Measurements from ENCODE around the gene ADSS1.

DNA sequence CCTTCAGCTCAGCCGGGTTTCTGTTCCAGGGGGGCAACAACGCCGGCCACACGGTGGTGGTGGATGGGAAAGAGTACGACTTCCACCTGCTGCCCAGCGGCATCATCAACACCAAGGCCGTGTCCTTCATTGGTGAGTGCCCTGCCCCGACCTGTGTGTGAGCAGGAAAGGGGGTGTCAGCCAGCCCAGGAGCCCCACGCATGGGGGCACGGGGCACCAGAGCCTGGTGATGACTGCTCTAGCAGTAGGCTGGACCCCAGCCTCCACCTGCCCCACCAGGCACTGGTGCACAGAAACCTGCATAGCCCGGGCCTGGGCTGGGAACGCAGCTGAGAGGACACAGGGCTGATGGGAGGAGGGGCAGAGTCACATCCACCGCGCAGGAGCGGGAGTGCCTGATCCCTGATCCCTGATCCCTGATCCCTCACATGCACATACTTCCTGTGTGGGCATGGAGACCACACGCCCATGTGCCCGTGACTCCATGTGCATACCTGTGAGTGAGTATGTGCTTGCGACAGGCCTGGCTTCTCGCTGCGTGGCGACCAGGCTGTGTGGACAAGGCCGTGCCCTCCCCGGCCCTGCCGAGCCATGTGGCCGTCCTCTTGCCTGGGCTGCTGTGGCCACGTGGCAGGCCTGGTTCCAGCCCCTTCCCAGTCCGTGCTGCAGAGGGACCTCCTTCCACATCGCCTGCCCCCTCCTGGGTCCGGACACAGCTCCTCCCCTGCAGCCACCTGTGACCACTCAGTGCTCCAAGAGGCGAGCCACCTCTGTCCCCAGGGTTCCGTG, 11.2 kb downstream of the ADSS1 start:
- TF ChIP-seq, protein P1, sequence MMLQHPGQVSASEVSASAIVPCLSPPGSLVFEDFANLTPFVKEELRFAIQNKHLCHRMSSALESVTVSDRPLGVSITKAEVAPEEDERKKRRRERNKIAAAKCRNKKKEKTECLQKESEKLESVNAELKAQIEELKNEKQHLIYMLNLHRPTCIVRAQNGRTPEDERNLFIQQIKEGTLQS (IDR thresholded peaks at IDR 0.05): no peak
- TF ChIP-seq, protein P2, sequence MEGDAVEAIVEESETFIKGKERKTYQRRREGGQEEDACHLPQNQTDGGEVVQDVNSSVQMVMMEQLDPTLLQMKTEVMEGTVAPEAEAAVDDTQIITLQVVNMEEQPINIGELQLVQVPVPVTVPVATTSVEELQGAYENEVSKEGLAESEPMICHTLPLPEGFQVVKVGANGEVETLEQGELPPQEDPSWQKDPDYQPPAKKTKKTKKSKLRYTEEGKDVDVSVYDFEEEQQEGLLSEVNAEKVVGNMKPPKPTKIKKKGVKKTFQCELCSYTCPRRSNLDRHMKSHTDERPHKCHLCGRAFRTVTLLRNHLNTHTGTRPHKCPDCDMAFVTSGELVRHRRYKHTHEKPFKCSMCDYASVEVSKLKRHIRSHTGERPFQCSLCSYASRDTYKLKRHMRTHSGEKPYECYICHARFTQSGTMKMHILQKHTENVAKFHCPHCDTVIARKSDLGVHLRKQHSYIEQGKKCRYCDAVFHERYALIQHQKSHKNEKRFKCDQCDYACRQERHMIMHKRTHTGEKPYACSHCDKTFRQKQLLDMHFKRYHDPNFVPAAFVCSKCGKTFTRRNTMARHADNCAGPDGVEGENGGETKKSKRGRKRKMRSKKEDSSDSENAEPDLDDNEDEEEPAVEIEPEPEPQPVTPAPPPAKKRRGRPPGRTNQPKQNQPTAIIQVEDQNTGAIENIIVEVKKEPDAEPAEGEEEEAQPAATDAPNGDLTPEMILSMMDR (IDR thresholded peaks at IDR 0.05; ENCODE audit: low read depth, low read length, missing input control): no peak
- TF ChIP-seq SP1 (IDR thresholded peaks at IDR 0.05): peak; percentile 90
- TF ChIP-seq JUND (IDR thresholded peaks at IDR 0.05): peak in 1 of 2 donors; percentile 50
- peak; percentile 77 for TF ChIP-seq FOXA1 (IDR thresholded peaks at IDR 0.05)
- no peak for TF ChIP-seq RAD21 (IDR thresholded peaks at IDR 0.05)
- TF ChIP-seq YY1 (IDR thresholded peaks at IDR 0.05): peak; percentile 69
- TF ChIP-seq, protein P3, sequence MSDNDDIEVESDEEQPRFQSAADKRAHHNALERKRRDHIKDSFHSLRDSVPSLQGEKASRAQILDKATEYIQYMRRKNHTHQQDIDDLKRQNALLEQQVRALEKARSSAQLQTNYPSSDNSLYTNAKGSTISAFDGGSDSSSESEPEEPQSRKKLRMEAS (IDR thresholded peaks at IDR 0.05): peak; percentile 95
- TF ChIP-seq, protein P4, sequence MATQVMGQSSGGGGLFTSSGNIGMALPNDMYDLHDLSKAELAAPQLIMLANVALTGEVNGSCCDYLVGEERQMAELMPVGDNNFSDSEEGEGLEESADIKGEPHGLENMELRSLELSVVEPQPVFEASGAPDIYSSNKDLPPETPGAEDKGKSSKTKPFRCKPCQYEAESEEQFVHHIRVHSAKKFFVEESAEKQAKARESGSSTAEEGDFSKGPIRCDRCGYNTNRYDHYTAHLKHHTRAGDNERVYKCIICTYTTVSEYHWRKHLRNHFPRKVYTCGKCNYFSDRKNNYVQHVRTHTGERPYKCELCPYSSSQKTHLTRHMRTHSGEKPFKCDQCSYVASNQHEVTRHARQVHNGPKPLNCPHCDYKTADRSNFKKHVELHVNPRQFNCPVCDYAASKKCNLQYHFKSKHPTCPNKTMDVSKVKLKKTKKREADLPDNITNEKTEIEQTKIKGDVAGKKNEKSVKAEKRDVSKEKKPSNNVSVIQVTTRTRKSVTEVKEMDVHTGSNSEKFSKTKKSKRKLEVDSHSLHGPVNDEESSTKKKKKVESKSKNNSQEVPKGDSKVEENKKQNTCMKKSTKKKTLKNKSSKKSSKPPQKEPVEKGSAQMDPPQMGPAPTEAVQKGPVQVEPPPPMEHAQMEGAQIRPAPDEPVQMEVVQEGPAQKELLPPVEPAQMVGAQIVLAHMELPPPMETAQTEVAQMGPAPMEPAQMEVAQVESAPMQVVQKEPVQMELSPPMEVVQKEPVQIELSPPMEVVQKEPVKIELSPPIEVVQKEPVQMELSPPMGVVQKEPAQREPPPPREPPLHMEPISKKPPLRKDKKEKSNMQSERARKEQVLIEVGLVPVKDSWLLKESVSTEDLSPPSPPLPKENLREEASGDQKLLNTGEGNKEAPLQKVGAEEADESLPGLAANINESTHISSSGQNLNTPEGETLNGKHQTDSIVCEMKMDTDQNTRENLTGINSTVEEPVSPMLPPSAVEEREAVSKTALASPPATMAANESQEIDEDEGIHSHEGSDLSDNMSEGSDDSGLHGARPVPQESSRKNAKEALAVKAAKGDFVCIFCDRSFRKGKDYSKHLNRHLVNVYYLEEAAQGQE (IDR thresholded peaks at IDR 0.05): no peak
- TF ChIP-seq EGR1 (IDR thresholded peaks at IDR 0.05; ENCODE audit: low read depth in 2 of 2): peak in 1 of 2 donors; percentile 65
